Measurements from ENCODE around the gene ELF1.
"Not testable (repeated sequence)": the region's sequence is repeated elsewhere in the genome, so short reads cannot be mapped to it uniquely, and the experiment has no call there.

ELF1 gene

DNA sequence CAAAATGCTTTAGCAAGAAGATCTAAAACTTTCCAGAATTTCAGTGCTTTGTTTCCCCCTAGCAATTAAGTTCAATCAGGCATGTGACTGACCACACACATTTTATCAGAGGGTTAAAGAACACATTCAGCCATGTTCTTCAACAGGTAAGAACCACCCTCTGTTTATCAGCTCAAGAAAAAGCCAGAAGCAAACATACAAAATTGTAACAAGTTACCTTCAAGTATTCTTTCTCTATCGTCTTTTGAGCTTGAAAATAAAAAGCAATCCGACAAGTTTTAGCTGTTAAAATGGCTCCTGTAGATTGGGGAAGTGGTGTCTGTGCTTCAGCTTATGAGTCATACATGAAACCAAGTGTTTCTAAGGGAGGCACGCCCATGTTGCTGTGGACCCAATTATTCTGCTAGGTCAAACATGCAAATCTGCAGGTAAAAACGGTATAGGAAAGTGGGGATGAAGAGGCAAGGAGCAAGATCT, at the start of gene ELF1:
Gene ELF1, minus strand, starts transcription at position 306 of the 477 bp plus-strand sequence. CDS start 37,262 bp downstream, outside the sequence.
- DNase-seq (ENCODE audit: low spot score): no peak

DNA sequence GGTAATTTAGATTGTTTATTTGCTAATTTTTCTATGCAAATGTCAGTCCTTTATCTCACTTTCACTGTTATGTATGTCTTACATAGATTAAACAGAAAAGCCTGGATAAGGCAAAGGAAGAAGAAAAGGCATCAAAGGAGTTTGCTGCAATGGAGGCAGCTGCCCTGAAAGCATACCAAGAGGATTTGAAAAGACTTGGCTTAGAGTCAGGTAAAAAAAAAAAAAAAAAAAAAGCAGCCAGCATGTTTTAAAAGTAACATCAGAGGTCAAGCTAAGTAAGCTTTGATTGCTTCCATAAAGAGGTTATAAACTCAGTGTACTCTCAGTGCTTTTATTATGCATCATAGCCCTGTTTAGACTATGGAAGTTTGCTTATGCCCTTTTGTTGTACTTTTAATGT, 46.0 kb upstream of the ELF1 start:
- DNase-seq (ENCODE audit: low spot score): no peak

DNA sequence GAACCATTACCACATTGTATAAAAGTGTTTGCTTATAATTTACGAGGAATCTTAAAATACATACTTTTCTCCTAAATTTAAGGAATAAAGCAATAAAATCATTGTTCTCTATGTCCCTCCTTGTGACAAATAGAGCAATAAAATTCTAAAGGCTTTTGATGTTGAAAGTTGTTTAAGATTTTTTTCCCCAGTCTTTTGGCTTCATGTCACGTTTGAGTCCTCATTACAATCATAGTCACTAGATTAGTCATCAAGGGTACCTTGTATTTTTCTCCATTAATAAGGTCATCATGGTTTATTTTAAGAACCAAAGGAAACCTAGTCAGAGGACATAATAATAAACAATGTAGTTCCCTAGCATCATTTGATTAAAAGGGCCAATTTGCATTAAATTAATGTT, 45.4 kb upstream of the ELF1 start:
- no peak for DNase-seq (ENCODE audit: low spot score)

DNA sequence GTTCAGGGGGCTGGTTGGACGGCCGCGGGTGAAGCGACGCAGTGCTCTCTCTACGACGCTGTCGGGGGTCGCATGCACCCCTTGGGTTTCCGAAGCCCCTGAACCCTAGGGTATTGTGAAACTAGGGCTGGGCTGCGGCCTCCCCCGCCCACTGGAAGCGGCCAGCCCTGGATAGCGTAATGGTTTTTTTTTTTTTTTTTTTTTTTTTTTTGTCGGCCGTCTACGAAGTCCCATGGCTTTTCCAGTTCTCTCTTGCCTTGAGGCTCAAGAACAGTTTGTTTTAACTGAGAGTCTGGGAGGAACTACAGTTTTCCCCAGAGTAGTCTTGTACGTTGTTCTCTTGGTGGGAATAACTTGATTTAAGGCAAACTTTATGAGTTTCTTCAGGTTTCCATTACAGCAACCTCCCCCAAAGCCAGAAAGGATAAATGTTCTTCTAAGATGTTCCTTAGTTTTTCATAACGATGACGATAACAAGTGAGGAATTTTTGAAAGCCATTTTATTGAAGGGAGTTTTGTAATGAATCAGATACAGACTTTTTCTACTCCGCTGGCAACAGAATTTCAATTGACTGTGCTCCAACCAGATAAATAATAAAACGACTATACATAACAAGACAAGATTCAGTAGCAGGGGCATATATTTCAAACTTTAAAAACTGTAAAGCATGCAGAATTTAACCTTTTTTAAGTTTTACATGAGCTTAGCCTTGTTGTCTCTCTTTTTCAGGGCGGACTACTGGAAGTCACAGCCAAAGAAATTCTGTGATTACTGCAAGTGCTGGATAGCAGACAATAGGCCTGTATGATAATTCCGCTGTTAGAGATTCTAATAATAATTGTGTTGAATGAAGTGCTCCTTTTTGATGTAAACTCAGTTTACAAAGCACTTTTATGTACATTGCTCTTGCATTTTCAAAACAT, 43.1 kb upstream of the ELF1 start:
- no peak for DNase-seq (ENCODE audit: low spot score)

DNA sequence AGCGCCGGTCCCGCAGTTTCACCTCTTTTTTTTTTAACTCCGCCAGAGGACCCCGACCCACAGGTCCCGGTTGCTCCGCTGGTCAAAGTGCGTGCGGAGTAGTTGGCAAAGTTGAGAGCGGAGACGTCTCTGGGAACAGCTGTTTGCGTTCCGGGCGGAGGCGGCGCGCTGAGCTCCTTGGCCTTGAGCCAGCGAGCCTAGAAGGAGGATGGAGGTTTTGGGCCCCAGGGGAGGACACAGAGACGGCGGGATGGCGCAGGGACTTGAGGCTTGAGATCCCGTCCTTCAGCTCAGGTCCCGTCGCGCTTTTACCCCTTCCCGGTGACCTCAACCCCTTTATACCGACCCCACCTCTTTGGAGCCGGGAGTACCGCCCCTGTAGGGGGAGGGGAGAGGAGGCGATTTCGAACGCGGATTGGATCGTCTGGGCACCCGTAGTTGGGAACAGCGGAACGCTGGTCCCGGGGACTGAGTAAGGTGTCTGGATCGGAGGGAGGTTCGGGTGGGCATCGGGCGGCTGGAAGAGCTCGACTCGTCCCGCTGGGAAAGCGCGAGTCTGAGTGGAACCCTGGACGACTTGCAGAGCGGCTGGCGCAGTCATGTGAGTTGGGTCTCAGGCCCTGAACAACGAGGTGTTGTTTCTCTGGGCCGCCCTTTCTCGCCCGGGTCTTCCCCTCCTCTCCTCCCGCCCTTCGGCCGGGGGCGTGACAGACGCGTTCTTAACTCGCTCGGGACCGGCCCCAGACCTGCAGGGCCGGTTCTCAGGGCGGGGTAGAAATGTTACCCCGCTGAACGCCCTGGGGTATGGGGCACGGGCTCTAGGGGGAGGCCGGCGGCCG, 42.2 kb upstream of the ELF1 start, which contains the start of gene WBP4:
Gene WBP4, plus strand, starts transcription at position 435 of the 839 bp plus-strand sequence. Its CDS starts 165 bp downstream, at position 600.
- DNase-seq (ENCODE audit: low spot score): peak; percentile 95

DNA sequence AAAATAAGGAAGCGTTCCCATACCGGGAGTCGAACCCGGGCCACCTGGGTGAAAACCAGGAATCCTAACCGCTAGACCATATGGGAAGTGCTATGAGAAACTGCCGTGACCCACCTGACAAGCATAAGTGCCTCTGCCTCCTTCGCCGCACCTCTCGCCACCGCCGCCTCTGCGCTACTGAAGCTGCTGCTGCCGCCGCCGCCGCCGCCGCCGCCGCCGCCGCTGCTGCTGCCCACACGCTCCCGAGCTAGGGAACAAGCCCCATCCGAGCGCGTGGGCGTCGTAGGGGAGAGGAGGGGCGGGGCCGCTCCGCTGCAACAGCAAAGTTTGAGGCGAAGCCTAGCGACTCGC, 41.6 kb upstream of the ELF1 start:
- peak; percentile 86 for DNase-seq (ENCODE audit: low spot score)

DNA sequence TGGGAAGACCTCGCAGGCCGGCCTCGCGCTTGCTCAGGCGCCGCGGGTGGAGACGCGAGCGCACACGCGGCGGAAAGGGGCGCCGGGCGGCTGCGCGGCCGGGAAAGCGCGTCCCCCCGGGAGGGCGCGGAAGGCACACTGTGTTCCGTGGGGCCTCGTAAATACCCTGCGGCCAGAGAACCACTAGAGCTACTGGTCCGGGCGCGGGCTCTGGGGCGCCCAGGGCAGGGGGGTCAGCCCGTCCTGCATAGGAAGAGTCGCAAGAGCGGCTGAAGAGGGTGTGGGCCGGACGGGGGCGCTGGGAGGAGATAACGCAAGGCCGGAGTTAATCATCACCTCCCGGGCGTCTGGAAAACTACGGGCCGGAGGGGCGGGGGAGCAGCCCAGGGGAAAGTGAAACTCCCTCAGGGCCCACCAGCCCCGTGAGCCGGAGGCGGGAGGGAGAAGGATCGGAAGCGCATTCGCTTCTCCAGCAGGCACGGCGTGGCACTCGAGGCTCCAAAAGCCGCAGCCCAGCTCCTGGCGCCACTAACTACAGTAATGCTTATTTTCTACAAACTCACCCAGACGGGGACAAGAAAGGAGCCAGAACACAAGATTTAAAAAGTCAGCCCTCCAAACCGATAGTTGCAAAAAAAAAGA, 41.1 kb upstream of the ELF1 start:
- peak; percentile 89 for DNase-seq (ENCODE audit: low spot score)

DNA sequence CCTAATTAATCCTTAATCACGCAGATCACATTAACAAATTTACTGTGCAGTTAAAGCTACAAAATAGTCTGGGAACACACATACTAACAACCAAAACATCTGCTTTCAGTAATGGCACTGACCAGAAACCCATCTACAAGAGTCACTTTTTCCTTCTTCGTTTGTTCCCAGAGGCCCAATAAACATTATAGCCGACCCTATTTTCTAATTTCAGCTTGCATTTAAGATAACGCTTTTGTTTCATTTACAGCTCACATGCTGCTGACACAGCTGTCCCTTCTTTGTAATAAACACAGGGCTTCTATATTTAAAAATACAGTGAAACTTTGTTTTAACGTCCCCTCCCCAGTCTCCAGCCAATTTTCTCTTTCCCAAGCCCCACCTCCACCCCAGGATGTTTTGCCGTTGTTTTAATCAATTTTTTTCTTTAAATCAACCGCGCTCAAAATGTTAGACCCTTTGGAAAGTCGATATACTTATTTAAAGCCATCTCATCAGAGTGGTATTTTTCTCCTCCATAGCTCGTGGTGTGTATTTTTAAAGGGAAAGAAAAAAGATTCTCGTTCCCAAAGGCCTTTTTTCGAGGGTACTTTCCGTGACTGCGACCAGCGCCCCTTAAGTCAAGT, 40.5 kb upstream of the ELF1 start:
- DNase-seq (ENCODE audit: low spot score): peak; percentile 21

DNA sequence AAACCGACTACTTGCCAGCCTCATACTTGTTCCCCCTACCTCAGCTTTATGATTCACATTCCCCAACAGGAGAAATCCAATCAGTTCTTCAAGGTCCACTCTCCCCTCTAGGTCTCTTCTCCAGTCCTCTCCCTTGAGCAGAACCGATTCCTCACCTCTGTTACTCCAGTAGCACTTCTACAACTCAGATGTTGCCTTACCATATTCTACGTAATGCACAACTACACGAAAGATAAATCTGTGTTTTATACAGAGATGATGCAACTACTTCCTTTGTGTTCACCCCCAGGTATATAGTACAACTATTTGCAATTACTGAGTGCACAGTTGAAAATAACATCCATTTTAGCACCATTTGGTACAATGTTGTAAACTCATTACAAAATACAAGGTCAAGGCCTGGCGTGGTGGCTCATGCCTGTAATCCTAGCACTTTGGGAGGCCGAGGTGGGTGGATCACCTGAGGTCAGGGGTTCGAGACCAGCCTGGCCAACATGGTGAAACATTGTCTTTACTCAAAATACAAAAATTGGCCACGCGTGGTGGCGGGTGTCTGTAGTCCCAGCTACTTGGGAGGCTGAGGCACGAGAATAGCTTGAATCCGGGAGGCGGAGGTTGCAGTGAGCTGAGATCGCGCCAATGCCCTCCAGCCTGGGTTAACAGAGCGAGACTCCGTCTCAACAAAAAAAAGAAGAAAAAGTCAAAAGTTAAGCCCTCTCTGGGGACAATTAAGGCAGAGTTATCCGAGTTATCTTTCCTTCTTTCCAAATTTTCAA, 39.4 kb upstream of the ELF1 start:
- DNase-seq (ENCODE audit: low spot score): no peak

DNA sequence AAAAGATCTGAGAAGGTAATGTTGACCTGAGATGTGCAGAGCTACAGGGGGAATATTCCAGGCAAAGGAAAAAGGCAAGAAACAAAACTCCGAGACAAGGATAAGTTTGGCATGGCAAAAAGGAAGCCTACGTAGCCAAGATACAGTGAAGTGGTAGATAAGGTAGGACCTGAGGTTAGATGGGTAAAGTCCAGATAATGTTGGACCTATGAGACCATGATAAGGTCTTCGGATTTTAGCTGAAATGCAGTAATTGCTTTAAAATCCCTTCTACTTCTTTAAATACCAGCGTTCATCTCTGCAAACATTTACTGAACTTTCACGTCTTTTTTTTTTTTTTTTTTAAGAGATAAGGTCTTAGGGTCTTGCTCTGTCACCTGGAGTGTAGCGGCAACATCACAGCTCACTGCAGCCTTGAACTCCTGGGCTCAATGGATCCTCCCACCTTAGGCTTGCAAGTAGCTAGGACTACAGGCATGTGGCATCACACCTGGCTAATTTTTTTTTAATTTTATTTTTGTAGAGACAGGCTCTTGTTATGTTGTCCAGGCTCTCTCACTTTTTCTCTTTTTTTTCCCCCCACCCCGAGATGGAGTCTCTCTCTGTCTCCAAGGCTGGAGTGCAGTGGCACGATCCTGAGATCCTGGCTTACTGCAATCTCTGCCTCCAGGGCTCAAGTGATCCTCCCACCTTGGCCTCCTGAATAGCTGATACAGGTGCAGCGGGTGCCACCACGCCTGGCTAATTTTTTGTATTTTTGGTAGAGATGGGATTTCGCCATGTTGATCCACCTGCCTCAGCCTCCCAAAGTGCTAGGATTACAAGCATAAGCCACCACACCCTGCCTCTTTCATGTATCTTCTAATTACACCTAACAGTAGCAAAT, 38.0 kb upstream of the ELF1 start:
- DNase-seq (ENCODE audit: low spot score): no peak

DNA sequence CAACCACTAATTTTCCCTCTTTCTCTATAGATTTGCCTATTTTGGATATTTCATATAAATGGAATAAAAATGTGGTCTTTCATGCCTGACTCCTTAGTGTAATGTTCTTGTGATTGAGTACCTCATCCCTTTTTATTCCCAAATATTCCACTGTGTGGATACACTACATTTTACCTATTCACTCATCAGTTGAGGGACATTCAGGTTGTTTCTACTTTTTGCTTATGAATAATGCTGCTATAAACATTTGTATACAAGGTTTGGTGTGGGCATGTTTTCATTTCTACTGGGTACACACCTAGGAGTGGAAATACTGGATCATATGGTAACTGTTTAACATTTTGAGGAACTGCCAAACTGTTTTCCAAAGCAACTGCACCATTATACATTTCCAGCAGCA, 37.1 kb upstream of the ELF1 start:
- no peak for DNase-seq (ENCODE audit: low spot score)

DNA sequence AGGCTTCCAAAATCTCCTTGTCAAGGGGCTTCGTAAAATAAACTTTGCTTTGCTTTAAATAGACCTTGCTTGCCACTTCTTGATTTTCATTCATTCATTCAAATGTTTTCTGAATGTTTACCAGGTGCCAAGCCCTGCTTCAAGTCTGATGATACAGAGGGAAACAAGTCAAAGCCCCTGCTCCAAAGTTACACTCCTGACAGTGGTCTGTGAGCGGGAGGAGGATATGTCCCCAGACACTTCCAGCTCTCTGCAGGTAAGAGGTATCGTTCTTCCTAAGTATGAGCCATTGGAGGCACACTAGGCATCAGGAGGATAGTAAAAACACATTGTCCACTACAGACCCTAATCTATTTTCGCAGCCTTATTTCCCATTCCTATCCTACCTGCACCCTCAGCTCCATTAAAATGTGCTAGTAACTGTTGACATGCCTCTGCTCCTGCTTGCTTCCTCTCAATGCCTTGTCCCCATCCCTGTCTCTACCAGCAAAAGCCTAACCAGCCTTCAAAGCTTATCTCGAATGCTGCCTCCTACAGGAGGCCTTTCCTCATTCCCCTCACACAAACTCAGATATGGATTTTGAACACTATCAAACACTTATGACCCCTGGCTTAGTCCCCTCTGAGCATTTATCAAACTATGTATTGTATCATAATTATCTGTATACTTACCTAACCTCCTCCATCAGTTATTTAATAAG, 36.0 kb upstream of the ELF1 start:
- no peak for DNase-seq (ENCODE audit: low spot score)

DNA sequence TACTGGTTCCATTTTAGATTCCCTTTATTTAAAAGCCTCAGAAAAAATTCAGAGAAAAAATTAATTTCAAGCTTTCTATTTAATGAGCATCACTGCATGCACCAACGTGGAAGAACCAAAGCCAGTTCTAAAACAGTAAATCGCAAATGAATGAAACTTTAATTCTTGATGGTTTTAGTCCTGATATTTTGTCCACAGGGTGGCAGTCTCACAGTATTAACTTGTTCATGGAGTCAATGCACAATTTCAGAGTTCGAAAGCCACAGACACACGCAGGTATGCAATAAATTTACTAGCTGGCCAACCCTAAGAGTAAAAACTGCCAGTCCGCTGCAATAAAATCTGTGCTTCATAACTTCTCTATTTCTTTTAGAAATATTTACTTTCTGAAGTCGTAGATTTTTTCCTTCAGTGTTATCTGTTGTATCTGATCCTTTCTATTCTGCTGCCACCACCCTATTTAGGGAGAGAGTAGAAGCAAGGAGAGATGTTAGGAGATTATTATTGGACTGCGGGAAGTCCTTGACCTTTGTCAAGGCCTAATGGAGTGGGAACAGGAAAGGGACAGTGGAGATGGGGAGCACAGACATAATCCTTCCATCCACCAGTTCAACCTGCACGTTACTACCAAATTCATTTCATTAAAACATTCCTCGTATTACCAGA, 35.2 kb upstream of the ELF1 start:
- DNase-seq (ENCODE audit: low spot score): peak; percentile 17

DNA sequence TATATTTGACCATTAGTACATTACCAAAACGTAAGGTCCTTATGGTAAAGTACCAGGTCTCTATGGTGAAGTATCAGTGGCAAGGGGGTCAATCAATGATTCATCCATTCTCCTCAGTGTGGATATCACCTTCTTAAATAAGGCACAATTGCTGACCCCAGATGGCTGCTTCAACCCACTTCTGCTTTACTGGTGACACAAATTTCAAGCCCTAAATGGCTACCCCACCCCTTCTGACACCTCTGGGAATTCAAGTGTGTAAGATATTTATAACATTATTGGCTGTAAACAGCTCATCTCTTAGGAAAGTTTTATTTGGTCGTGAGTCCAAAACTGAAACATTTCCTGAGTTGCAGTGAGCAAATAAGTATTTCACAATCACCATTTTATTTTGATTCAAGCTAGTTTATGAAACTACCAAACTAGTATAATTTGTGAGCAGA, 34.3 kb upstream of the ELF1 start:
- no peak for DNase-seq (ENCODE audit: low spot score)

DNA sequence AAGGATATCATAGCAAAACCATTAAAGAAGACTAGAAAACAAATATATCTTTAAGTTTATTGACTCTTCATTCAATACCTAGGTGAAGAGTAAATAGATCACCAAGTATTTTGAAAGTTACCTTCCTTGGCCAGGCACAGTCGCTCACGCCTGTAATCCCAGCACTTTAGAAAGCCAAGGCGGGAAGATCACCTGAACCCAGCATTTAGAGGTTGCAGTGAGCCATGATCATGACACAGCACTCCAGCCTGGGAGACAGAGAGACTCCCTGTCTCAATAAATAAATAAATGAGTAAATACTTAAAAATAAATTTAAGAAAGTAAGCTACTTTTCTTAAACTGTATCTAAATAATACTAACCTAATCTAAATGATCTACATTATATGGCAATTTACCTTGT, 33.3 kb upstream of the ELF1 start:
- DNase-seq (ENCODE audit: low spot score): no peak

DNA sequence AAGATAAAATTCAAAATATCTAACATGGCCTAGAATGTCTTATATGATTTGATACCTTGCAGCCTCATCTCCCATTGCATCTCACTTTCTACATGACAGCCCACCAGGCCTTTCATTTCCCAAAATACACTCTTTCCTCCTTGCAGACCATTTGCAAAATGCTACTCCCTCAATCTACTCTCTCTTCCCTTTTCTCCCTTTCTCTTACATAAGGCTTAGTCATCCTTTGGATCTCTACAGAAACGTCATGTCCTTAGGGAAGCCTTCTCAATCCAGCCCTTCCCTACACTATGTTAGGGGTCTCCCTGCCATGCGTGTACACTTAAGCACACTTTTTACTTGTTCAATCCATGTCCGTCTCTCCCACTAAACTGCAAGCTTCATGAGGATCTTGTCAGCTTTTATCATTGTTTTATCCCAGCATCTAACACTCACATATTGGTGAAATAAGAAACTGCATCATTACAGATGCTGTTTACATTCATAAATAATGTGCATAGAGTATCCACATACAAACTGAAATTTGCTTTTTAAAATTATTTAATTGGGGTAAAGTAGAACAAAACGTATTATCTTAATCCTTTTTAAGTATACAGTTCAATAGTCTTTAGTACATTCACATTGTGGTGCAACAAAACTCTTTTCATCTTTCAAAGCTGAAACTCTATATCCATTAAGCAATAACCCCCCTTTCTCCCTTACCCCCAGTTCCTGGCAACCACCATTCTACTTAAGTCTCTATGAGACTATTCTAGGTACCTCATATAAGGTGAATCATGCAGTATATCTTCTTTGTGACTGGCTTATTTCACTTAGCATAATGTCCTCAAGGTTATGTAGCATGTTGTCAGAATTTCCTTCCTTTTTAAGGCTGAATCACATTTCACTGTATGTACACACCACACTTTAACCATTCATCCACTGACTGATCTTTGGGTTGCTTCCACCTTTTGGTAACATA, 30.6 kb upstream of the ELF1 start:
- DNase-seq (ENCODE audit: low spot score): no peak

DNA sequence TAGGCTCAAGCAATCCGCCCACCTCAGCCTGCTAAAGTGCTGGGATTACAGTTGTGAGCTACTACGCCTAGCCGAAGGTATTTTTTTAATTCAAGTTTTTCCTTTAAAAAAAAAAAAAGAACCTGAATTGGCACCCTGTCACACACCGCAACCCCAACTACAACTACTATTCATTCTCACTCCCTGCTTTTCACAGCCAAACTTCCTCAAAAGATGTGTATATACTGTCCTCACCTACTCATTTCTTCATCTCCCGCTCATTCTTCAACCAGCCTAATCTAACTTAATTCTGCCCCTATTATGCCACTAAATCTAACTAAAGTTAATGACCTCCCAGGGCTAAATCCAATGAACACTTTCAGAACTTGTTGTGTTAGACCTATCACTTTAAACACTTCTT, 29.5 kb upstream of the ELF1 start:
- no peak for DNase-seq (ENCODE audit: low spot score)

DNA sequence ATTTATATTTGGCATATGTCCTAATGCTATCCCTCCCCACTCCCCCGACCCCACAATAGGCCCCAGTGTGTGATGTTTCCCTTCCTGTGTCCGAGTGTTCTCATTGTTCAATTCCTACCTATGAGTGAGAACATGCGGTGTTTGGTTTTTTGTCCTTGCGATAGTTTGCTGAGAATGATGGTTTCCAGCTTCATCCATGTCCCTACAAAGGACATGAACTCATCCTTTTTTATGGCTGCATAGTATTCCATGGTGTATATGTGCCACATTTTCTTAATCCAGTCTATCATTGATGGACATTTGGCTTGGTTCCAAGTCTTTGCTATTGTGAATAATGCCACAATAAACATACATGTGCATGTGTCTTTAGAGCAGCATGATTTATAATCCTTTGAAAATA, 23.3 kb upstream of the ELF1 start:
- not testable (repeated sequence) for DNase-seq (ENCODE audit: low spot score)

Data from putamen (tissue), 1 donor.